ENCODE measurements around the gene SEC24D. TPM values are rescaled to one million over a fixed set of nuclear protein-coding genes. Genes with fewer than 3 reads are reported as not detected.

Gene SEC24D
- total and polyA plus RNA-seq, 9 of the 15 experiments (the other 6 are each of a cell fraction or from before 2014, with no cell fraction given): 7.1 to 22.5 (median 11.3) TPM

DNA sequence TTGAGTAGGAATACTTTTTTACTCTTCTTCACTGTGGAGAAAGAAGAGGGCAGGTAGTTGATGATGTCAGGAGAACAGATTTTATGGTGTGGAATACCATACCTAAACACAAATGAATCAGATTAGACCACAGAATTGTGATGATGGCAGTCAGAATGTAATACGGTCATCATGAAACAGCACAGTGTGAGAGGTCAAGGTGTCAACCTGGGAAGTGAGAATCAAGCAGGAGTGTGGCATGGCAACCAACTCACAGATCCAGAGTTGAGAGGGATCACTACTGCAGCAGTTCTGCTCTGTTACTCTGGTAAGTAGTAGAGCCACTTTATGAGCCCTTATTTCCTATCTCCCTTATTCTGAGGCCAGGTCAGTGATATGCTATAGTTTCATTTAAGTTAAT lies 123.1 kb downstream of the SEC24D start:
- H3K79me2 ChIP-seq (ENCODE audit: control insufficient read depth, insufficient read depth, low read length): no peaks in the 10 kb centered on the region
- no peak overlapping the region for H3K27ac ChIP-seq (ENCODE audit: extremely low read depth, low read depth, low read length)
- CTCF ChIA-PET (ENCODE audit: low intra/inter-chr PET ratio): no interaction called here
- no peak for DNase-seq (ENCODE audit: extremely low read depth in 1 of 4, low spot score in 3 of 4)
- no peak overlapping the region for H2AFZ ChIP-seq (ENCODE audit: low read depth, low read length)
- H3K36me3 ChIP-seq (ENCODE audit: control insufficient read depth, insufficient read depth, low read length): peaks cover 46% of the 10 kb centered on the region
- WGBS (ENCODE audit: insufficient coverage, low coverage, missing lambda C conversion rate): 60% methylated on average over 1 of the region's 1 CpG
- no peaks in the 10 kb centered on the region for H3K9me3 ChIP-seq (replicated peaks; ENCODE audit: control insufficient read depth, insufficient read depth, low read depth, low read length)
- H3K4me3 ChIP-seq: no peak overlapping the region
- H3K27me3 ChIP-seq (ENCODE audit: control insufficient read depth in 2 of 2, insufficient read depth in 2 of 2, low read length in 2 of 2): no peaks in the 10 kb centered on the region
- ATAC-seq: peak; percentile 28; the same call in 1 of the 3 replicates
- no peak overlapping the region for H3K9ac ChIP-seq (ENCODE audit: insufficient read depth in 1 of 2, low read depth in 2 of 2, low read length in 2 of 2)
- FAIRE-seq: no peak
- in situ Hi-C loops (cut with MboI): no loop called here
- intact Hi-C loops (cut with micrococcal nuclease): no loop called here
- POLR2A ChIA-PET: no interaction called here
- no peaks in the 10 kb centered on the region for H3K4me1 ChIP-seq (replicated peaks in 1 of 2; ENCODE audit: control insufficient read depth in 2 of 2, insufficient read depth in 2 of 2, low read length in 2 of 2)
- no TSS peak for BruUV-seq (replicated peaks)
- no peaks in the 10 kb centered on the region for H3K9me1 ChIP-seq (ENCODE audit: control insufficient read depth, insufficient read depth, low read length)
- H4K20me1 ChIP-seq (replicated peaks; ENCODE audit: control insufficient read depth, insufficient read depth, low read length): 0 out of 2 replicates have a peak, but pooled peaks cover 4% of the 10 kb centered on the region
- H3K4me2 ChIP-seq (ENCODE audit: insufficient read depth, low read length): no peak overlapping the region
- TF ChIP-seq ZNF354B (CRISPR knock-in tag; IDR thresholded peaks at IDR 0.05) (no peak), IRF2 (CRISPR knock-in tag; IDR thresholded peaks at IDR 0.05) (no peak), MYC (IDR thresholded peaks at IDR 0.05; ENCODE audit: low read depth, low read length) (no peak), MYC (CRISPR knock-in tag; IDR thresholded peaks at IDR 0.05; ENCODE audit: borderline replicate concordance, low read depth) (no peak), ETV6 (IDR thresholded peaks at IDR 0.05; ENCODE audit: borderline replicate concordance in 1 of 2, low read depth in 2 of 2, low read length in 1 of 2) (no peak), ETV6 (CRISPR knock-in tag; IDR thresholded peaks at IDR 0.05; ENCODE audit: borderline replicate concordance) (no peak)
- TF ChIP-seq, protein P1, sequence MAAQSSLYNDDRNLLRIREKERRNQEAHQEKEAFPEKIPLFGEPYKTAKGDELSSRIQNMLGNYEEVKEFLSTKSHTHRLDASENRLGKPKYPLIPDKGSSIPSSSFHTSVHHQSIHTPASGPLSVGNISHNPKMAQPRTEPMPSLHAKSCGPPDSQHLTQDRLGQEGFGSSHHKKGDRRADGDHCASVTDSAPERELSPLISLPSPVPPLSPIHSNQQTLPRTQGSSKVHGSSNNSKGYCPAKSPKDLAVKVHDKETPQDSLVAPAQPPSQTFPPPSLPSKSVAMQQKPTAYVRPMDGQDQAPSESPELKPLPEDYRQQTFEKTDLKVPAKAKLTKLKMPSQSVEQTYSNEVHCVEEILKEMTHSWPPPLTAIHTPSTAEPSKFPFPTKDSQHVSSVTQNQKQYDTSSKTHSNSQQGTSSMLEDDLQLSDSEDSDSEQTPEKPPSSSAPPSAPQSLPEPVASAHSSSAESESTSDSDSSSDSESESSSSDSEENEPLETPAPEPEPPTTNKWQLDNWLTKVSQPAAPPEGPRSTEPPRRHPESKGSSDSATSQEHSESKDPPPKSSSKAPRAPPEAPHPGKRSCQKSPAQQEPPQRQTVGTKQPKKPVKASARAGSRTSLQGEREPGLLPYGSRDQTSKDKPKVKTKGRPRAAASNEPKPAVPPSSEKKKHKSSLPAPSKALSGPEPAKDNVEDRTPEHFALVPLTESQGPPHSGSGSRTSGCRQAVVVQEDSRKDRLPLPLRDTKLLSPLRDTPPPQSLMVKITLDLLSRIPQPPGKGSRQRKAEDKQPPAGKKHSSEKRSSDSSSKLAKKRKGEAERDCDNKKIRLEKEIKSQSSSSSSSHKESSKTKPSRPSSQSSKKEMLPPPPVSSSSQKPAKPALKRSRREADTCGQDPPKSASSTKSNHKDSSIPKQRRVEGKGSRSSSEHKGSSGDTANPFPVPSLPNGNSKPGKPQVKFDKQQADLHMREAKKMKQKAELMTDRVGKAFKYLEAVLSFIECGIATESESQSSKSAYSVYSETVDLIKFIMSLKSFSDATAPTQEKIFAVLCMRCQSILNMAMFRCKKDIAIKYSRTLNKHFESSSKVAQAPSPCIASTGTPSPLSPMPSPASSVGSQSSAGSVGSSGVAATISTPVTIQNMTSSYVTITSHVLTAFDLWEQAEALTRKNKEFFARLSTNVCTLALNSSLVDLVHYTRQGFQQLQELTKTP (IDR thresholded peaks at IDR 0.05; ENCODE audit: low read depth in 1 of 2, partially characterized antibody in 2 of 2): no peak
- TF ChIP-seq, protein P2, sequence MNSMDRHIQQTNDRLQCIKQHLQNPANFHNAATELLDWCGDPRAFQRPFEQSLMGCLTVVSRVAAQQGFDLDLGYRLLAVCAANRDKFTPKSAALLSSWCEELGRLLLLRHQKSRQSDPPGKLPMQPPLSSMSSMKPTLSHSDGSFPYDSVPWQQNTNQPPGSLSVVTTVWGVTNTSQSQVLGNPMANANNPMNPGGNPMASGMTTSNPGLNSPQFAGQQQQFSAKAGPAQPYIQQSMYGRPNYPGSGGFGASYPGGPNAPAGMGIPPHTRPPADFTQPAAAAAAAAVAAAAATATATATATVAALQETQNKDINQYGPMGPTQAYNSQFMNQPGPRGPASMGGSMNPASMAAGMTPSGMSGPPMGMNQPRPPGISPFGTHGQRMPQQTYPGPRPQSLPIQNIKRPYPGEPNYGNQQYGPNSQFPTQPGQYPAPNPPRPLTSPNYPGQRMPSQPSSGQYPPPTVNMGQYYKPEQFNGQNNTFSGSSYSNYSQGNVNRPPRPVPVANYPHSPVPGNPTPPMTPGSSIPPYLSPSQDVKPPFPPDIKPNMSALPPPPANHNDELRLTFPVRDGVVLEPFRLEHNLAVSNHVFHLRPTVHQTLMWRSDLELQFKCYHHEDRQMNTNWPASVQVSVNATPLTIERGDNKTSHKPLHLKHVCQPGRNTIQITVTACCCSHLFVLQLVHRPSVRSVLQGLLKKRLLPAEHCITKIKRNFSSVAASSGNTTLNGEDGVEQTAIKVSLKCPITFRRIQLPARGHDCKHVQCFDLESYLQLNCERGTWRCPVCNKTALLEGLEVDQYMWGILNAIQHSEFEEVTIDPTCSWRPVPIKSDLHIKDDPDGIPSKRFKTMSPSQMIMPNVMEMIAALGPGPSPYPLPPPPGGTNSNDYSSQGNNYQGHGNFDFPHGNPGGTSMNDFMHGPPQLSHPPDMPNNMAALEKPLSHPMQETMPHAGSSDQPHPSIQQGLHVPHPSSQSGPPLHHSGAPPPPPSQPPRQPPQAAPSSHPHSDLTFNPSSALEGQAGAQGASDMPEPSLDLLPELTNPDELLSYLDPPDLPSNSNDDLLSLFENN (IDR thresholded peaks at IDR 0.05; ENCODE audit: low read depth in 2 of 2, low read length in 2 of 2): no peak
- TF ChIP-seq, protein P3, sequence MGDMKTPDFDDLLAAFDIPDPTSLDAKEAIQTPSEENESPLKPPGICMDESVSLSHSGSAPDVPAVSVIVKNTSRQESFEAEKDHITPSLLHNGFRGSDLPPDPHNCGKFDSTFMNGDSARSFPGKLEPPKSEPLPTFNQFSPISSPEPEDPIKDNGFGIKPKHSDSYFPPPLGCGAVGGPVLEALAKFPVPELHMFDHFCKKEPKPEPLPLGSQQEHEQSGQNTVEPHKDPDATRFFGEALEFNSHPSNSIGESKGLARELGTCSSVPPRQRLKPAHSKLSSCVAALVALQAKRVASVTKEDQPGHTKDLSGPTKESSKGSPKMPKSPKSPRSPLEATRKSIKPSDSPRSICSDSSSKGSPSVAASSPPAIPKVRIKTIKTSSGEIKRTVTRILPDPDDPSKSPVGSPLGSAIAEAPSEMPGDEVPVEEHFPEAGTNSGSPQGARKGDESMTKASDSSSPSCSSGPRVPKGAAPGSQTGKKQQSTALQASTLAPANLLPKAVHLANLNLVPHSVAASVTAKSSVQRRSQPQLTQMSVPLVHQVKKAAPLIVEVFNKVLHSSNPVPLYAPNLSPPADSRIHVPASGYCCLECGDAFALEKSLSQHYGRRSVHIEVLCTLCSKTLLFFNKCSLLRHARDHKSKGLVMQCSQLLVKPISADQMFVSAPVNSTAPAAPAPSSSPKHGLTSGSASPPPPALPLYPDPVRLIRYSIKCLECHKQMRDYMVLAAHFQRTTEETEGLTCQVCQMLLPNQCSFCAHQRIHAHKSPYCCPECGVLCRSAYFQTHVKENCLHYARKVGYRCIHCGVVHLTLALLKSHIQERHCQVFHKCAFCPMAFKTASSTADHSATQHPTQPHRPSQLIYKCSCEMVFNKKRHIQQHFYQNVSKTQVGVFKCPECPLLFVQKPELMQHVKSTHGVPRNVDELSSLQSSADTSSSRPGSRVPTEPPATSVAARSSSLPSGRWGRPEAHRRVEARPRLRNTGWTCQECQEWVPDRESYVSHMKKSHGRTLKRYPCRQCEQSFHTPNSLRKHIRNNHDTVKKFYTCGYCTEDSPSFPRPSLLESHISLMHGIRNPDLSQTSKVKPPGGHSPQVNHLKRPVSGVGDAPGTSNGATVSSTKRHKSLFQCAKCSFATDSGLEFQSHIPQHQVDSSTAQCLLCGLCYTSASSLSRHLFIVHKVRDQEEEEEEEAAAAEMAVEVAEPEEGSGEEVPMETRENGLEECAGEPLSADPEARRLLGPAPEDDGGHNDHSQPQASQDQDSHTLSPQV (IDR thresholded peaks at IDR 0.05): no peak
